AG10803 (cell line): ENCODE results near the gene MMP28.

Source experiments
- DNase-seq: peaks from one replicate; pipeline ENCODE4 v3.0.0; 2010; ENCODE audit warnings: low read depth
- H3K4me3 ChIP-seq: 2 replicates; pipeline ENCODE4 v1.5.1; 2011; ENCODE audit warnings: mild to moderate bottlenecking, low read length, control low read depth
- CTCF ChIP-seq: conservative IDR thresholded peaks from 2 replicates; pipeline ENCODE4 v1.5.1; 2011; ENCODE audit warnings: mild to moderate bottlenecking, low read length, control low read depth, inconsistent platforms

Gene MMP28

GRCh38 chr17:35716173-35716572 is 79.3 kb downstream of the MMP28 start:
- no peak overlapping the region for H3K4me3 ChIP-seq
- no peak for TF ChIP-seq CTCF
- DNase-seq, result no peak
